HG03060 (cell line): ENCODE data around the gene NUMB.
"Not testable (repeated sequence)": the region's sequence is repeated elsewhere in the genome, so short reads cannot be mapped to it uniquely, and the experiment has no call there.

Experiments
- ATAC-seq: cut with Tn5 transposase; IDR thresholded peaks from one replicate; pipeline ENCODE4 v1.9.1; 2021; ENCODE audit warnings: low read depth, moderate number of reproducible peaks; ENCODE audit not compliant: unreplicated experiment

NUMB gene

GRCh38 chr14:73369428-73369827 is 88.9 kb downstream of the NUMB start:
- no peak for ATAC-seq

- no peak for ATAC-seq
These were observed 89.7 kb downstream of the NUMB start for GRCh38 chr14:73368616-73369015.

GRCh38 chr14:73365727-73366126 is 92.6 kb downstream of the NUMB start:
- ATAC-seq = no peak

- ATAC-seq = no peak
These were observed 93.8 kb downstream of the NUMB start for GRCh38 chr14:73364559-73364958.

GRCh38 chr14:73359445-73359844 is 98.9 kb downstream of the NUMB start:
- no peak for ATAC-seq

- no peak for ATAC-seq
These were observed 100.2 kb downstream of the NUMB start for GRCh38 chr14:73358187-73358586.

GRCh38 chr14:73349091-73349490 is 109.3 kb downstream of the NUMB start:
- not testable (repeated sequence) for ATAC-seq

GRCh38 chr14:73344319-73344718 is 114.0 kb downstream of the NUMB start:
- ATAC-seq = no peak

GRCh38 chr14:73342670-73343069 is 115.7 kb downstream of the NUMB start:
- ATAC-seq = no peak

- no peak for ATAC-seq
These were observed 118.3 kb downstream of the NUMB start for GRCh38 chr14:73339846-73340595.

- no peak for ATAC-seq
These were observed 119.1 kb downstream of the NUMB start for GRCh38 chr14:73339206-73339605.

- no peak for ATAC-seq
These were observed 119.8 kb downstream of the NUMB start for GRCh38 chr14:73338551-73338950.

- ATAC-seq = no peak
These were observed 125.3 kb downstream of the NUMB start for GRCh38 chr14:73333031-73333430.

- no peak for ATAC-seq
These were observed 132.6 kb downstream of the NUMB start for GRCh38 chr14:73325630-73326299.

GRCh38 chr14:73325063-73325462 is 133.3 kb downstream of the NUMB start:
- ATAC-seq = no peak

- no peak for ATAC-seq
These were observed 133.8 kb downstream of the NUMB start for GRCh38 chr14:73324533-73324932.

- ATAC-seq = no peak
These were observed 134.4 kb downstream of the NUMB start for GRCh38 chr14:73323896-73324399.

- no peak for ATAC-seq
These were observed 145.2 kb downstream of the NUMB start for GRCh38 chr14:73313151-73313550.

GRCh38 chr14:73312687-73313086 is 145.7 kb downstream of the NUMB start:
- ATAC-seq = no peak

- no peak for ATAC-seq
These were observed 146.7 kb downstream of the NUMB start for GRCh38 chr14:73311708-73312030.

- not testable (repeated sequence) for ATAC-seq
These were observed 149.1 kb downstream of the NUMB start for GRCh38 chr14:73309207-73309606.

- ATAC-seq = no peak
These were observed 151.1 kb downstream of the NUMB start for GRCh38 chr14:73307261-73307660.
